ENCODE results near the gene EXOSC2.

DNA sequence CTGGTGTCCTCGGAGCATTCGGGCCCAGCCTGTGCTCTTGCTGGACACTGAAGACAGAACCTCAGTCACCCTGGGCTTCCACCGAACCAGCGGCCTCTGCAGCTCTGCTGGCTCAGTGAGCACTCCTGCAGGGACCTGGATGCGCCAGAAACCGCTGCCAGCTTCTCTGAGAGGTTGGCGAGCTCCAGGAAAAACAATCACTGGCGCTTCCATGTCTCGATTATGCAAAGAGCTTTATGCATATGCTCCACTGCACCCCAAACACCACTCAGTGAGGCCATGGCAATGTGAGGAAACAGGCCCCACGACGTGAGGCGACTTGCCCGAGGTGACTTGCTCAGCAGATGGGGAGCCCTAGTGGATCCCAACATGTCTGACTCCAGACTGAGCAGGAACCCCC lies 18.2 kb upstream of the EXOSC2 start:
- TF ChIP-seq, protein P1, sequence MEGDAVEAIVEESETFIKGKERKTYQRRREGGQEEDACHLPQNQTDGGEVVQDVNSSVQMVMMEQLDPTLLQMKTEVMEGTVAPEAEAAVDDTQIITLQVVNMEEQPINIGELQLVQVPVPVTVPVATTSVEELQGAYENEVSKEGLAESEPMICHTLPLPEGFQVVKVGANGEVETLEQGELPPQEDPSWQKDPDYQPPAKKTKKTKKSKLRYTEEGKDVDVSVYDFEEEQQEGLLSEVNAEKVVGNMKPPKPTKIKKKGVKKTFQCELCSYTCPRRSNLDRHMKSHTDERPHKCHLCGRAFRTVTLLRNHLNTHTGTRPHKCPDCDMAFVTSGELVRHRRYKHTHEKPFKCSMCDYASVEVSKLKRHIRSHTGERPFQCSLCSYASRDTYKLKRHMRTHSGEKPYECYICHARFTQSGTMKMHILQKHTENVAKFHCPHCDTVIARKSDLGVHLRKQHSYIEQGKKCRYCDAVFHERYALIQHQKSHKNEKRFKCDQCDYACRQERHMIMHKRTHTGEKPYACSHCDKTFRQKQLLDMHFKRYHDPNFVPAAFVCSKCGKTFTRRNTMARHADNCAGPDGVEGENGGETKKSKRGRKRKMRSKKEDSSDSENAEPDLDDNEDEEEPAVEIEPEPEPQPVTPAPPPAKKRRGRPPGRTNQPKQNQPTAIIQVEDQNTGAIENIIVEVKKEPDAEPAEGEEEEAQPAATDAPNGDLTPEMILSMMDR (conservative IDR thresholded peaks at IDR 0.05; ENCODE audit: low read length): no peak
- no peak for TF ChIP-seq EZH2phosphoT487 (IDR thresholded peaks at IDR 0.05; ENCODE audit: borderline replicate concordance, low read depth, low read length)

All from OCI-LY7 (cell line).